Measurements from ENCODE around the gene ACVR1.
A peak's percentile ranks its signal among the peaks of the same experiment; 100 is the strongest.
"Not testable (repeated sequence)": the region's sequence is repeated elsewhere in the genome, so short reads cannot be mapped to it uniquely, and the experiment has no call there.

ACVR1 gene

DNA sequence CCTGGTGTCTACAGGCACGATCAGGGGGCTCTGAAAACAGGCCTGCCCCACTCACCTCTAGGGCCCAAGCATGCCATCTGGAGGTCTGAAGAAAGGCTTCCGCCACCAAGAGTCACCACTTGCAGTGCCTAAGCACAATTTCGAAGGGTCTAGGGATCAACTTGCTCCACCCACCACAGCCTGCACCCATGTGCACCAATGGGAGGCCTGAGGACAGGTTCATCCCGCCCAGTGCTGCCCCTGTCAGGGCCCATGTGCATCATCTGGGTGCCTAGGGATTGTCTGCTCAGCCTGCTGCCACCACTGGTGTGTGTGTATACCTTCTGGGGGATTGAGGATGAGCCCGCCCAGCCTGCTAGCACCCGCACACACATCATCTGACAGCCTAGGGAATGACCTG is 126.4 kb downstream of the ACVR1 start:
- DNase-seq: no peak

GRCh38 chr2:157748371-157749142 is 127.6 kb downstream of the ACVR1 start:
- no peak for DNase-seq

DNA sequence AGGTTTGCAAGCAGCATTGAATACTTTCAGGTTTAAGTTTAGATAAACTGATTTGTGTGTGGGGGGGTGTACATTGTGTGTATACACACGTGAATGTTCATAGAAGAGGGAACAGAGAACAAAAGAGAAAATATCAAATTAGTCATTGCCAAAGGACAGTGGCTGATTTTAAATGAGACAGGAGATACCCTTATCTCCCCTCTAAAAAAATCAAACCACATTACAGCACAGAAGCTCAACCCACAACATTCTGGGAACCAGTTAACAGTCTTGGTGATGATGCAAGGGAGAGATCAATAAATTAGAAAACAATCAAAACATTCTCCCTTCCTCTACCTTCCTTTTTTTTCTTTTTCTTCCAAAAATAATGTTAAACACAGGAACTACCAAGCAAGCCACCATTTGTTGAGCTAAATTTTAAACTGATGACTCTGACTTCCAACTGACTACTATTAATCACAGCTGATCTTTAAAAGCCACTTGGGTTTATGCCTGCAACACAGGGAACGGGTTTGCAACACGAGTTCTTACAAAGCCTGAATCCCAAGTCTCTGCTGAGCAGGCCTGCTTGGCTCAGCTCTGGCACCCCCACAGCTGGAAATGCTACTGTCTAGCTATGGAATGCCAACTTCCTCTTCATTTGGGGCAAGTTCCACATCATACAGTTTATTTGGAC is 128.3 kb downstream of the ACVR1 start:
- no peak for DNase-seq

- DNase-seq: no peak
Observed at GRCh38 chr2:157747280-157747679, 128.8 kb downstream of the ACVR1 start.

DNA sequence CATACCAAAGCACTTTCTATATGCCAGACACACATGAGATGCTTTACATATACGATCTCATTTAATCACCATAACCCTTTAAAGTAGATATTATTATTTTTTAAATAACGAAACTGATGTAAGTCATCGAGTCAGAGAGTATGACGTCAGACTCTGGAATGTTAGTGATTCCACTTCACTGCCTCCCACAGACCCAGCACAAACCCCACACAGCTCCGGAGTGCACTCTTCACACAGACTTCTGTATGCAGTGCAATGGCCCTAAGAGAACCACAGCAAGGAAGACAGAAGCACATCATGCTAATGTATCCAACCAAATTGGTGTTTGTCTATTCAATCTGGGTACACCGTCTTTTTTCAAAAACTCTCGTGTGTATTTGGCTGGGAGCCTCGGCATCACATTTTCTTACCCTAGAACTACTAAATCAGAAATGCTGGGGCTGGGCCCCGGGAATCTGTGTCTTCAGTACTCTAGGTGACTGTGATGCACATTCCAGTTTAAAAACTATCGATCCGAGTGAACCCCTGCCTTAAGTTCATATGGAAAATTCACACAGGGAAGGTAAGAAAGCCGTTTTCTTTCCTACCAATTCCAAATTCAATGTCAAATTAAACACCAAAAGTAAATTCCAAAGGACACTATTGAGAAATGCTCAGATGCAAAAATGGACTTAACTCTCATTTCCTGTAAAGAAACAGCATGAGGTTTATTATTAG is 129.7 kb downstream of the ACVR1 start:
- DNase-seq: no peak

DNA sequence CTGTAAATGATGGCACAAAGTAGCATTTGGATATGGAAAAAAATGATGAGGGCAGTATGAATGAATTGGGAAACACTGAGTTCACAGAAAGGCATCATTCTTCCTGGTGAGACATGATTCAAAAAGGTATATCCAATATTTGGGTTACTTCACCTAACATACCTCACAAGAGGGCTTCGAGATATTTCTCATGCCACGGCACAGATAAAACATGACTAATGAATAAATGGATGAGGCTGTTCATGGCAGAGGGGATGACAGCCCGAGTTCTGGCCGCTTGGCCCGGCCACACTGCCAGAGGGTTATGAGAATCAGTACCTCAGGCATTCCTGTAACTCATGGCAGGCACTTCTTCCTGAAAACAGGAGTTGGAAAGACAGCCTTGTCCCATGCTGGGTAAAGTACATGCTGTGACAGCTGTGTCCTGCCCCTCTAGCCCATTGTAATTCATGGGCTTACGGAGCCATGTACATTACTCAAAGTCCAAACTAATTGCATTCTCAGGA is 131.5 kb downstream of the ACVR1 start:
- no peak for DNase-seq

DNA sequence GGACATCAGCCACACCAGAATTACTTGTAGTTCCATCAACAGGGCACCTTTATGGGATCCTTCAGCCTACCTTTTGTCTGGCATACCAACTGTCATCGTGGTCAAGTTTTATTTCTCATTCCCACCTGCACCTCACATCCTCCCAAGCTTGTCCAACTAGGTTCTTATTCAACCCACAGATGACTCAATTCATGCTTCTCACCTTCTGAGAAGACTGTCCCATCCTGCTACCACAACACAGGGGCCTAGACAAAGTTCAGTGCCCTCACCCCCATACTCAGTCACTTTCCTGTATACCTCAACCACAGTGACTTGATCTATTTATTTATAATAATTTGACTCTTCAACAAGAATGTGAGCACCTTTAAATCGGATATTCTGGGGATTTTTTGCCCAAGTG is 133.1 kb downstream of the ACVR1 start:
- no peak for DNase-seq

GRCh38 chr2:157741819-157742484 is 134.2 kb downstream of the ACVR1 start:
- DNase-seq: no peak

- DNase-seq: no peak
Observed at GRCh38 chr2:157737656-157738055, 138.5 kb downstream of the ACVR1 start.

DNA sequence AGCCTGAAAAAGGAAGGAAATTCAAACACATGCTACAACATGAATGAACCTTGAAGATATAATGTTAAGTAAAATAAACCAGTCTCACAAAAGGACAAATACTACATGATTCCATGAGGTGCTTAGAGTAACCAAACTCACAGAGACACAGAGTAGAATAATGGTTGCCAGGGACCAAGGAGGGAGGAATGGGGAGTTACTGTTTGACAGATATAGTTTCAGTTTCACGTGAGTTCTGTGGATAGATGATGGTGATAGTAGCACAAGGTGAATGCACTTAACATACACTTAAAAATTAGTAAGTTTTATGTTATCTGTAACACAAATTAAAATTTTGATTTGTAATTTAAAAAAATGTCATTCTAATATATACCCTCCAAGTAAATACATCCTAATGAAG is 140.6 kb downstream of the ACVR1 start:
- no peak for DNase-seq

DNA sequence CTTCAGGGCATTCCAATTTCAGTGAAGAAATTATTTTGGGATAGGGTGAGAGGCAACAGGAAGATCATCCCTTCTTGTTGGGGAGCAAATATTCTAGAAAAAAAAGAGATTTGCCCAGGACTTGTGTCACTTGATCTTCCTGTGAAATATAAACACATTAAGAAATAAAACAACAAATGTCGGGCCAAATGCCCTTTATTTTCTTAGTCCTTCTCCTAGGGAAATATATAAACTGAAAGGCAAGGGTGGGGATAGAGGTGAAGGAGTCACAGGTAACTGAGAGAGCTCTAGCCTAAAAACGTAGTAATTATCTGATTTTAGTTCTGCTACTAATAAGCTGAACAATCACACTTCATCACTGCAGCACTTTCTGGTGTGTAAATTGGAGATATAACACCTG is 142.9 kb downstream of the ACVR1 start:
- no peak for DNase-seq

DNA sequence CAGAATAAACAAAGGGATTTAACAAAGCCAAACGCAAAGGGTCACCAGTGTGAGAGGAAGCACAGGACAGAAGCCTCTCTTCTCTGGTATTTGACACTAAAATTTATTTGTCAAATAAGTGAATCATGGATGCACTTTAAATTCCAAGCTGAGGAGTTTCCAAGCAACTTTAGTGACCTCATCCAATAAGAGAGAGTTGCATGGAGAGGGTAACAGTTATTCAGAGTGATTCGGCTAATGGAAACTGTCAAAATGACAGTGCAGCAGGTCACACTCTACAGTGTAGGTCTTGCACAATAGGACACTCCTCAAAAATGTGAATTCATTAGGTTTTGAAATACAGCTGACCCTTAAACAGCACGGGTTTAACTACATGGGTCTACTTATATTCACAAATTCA is 143.5 kb downstream of the ACVR1 start:
- DNase-seq: no peak

- DNase-seq: no peak
Observed at GRCh38 chr2:157727693-157728092, 148.4 kb downstream of the ACVR1 start.

DNA sequence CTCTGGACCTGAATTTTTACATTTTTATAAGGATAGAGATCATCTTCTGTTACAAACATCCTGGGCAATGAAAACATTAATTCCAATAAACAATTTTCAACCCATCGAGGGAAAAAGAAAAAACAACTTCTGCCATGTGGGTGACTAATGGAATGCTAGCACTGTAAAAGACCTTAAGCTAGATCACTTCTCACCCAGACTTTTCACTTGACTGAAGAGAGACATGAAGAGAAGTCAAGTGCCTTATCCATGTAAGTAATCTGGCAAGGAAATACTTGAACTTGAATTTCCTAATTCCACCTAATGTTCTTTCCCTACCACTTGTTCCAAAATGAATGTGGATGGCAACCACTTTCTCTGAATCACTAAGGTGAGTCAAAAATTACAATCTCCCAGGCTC is 149.2 kb downstream of the ACVR1 start:
- DNase-seq: no peak

GRCh38 chr2:157725846-157726245 is 150.3 kb downstream of the ACVR1 start:
- DNase-seq: no peak

GRCh38 chr2:157722580-157723234 is 153.4 kb downstream of the ACVR1 start:
- peak in 1 of 2 experiments; percentile 7 for DNase-seq

DNA sequence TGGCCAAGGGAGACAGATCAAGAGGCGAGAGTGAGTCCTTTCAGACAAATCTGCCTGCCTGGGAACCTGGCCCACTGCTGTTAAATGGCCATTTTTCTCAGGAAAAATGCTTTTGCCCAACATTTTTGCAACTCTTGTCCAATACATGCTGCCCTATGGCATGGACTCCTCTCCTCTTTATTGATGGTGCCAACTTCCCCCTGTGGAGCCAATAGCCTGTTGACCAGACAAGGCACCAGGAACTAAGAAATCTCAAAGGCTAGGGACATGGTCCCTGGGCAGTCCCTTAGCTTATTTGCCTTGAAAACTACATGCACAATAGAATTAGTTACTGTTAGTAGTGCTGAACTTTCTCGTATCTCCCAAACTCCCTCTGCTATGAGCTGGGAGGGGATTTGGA is 155.6 kb downstream of the ACVR1 start:
- DNase-seq: no peak

- DNase-seq: not testable (repeated sequence)
Observed at GRCh38 chr2:157704653-157705052, 171.5 kb downstream of the ACVR1 start.

DNA sequence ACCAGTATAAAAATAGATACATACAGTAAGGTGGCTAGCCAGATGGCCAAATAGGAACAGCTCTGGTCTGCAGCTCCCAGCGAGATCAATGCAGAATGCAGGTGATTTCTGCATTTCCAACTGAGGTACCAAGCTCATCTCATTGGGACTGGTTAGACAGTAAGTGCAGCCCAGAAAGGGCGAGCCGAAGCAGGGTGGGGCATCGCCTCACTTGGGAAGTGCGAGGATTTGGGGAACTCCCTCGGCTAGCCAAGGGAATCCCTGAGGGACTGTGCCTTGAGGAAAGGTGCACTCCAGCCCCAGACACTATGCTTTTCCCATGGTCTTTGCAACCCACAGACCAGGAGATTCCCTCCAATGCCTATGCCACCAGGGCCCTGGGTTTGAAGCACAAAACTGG is 172.0 kb downstream of the ACVR1 start:
- not testable (repeated sequence) for DNase-seq

DNA sequence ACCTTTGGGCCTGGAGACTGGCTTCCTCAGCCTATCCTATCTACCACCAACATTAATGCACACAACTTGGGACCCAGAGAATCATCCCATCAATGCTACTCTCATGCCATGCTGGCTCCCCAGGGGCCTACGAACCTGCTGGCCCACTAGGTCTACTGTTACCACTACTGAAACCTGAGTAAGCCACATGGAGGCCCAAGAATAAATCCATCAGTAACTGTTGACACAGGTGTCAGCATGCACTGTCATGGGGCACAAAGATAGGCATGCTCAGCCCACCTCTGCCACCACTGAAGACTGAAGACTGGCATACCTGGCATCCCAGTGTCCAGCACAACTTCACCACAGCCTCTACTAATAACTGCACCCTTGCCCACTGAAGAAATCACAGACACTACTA is 176.3 kb downstream of the ACVR1 start:
- DNase-seq: no peak

DNA sequence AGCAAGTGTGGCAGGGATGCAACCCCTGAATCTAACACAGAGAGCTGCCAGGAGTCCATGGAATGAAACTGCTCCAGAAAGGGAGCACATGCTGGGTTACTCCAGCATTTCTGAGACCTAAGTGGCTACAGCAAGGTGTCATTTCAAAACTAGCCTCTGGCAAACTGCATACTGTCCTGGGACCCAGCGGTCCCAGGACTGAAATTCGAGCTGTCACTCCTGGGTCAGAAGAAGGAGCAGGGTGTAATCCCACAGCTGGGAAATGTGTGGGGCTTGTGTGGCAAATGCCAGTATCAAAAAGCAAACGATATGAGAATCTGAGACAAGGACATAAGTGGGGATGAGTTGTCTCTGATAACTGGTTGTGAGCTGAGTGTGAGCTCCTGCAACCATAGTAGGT is 177.1 kb downstream of the ACVR1 start:
- no peak for DNase-seq

GRCh38 chr2:157698430-157698829 is 177.7 kb downstream of the ACVR1 start:
- DNase-seq: no peak

DNA sequence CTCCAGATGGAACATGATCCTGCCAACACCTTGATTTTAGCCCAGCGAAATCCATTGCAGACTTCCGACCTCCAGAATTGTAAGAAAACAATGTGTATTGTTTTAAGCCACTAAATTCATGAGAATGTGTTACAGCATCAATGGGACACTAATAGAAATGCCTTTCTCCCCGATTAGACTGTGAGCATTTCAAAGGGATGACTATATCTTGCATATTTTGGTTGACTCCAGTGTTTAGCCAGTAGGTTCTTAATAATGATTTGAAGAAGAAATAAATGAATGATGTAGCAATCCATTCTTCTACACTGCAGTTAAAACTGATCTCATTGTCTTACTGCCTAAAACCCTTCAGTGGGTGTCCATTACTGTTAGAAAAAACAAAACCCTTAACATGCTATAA is 180.1 kb downstream of the ACVR1 start:
- DNase-seq: no peak

Measured in NCI-H526 (cell line).